NCI-H2029 treated with DMSO at 0.1 percent for 48 hours (cell line): Measurements from ENCODE around the gene STK11.

ENCODE experiments used
- DNase-seq: peaks from one replicate; lab custom pipeline; 2025; lab: John Stamatoyannopoulos, UW

The STK11 gene

DNA sequence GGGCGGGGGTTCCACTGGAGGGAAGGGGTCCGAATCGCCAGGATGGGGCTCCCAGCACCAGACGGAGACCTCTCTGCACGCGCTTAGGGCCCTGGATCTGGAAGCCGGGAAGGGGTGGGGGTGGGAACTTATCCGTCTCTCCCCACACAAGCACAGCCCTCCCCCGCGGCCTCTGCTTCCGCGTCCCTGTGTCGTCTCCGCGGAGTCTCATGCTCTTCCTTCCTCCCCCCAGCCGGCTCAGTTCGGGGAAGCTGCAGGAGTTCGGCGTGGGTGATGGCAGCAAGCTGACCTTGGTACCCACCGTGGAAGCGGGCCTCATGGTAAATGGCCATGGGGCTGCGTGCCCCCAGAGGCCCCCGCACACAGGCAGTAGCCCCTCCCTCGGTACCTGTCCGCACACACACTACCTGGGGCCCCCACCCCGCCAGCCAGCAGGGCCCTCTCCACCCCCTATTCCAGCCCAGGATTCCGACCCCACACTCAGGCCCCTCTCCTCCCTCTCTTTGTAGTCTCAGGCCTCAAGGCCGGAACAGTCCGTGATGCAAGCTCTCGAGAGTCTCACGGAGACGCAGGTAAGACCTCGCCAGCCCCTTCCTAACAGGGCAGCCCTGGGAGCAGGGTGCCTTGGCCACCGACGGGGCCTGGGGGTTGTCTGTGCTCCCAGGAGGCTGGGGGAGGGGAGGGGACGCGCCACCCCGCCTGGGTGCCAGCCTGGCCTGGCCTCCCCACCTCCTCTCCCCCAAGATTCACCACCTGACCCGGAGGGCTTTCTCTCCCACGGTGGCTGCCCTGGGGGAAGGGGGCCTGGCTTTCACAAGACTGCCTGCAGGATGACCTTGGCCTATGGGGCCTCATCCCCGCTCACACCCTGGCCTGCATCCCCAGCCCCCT, 46.0 kb downstream of the STK11 start:
- no peak for DNase-seq

DNA sequence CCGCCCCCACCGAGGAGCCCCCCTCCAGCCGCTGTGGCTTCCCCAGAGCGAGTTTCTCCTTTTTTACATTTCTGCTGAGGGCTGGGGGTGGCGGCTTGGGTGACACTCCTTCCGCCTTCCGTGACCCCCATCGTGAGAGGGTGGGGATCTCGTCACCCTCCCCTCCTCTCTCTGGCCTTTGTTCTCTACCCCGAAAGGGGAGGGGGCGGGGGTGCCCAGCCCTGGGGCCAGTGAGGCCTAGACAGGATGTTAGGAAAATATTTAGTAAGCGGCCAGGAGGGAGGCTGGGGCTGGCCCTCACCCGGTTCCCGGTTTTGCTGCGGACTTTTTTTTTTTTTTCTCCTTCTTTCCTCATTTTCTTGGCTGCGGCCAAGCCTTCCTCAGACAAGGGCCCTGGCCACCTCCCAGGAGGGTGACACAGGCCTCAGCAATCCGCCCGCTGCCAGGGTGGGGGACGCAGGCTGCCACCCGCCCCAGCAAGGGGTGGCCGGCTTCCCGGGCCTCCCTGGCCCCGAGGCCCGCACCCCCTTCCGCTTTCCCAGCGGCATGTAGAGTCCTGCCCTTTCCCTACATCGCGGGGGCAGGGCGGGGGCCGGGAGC, 46.7 kb downstream of the STK11 start:
- DNase-seq, result no peak

DNA sequence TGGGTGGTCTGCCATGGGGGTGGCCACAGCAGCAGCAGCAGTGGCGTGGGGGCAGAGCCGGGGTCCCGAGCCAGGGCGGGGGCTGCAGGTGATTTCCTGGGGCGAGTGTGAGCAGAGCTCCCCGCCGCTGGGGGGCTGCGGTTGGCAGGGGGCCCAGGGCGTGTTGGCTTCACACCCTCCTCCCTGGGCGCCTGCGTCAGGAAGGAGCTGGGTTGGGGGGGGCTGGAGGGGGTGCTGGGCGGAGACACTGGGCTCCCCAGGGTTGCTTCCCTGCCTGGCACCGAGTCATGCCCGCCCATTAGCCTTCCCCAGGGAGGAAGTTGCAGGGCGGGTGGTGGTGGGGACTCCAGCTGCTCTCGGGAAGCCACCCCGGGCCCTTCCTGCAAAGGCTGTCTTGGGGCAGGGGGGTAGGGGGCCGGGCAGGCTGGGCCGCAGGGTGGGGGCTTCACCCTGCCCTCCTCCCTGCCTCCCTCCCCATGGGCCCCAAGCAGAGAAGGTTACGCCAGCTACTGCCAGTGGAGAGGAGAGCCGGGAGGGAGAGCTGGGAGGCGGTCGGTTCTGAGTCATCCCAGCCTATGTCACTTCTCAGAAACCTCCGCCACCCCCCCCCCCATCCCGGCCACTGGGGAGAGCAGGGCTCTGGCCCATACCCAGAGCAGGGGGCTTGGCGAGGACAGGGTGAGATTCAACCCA, 47.4 kb downstream of the STK11 start:
- no peak for DNase-seq

DNA sequence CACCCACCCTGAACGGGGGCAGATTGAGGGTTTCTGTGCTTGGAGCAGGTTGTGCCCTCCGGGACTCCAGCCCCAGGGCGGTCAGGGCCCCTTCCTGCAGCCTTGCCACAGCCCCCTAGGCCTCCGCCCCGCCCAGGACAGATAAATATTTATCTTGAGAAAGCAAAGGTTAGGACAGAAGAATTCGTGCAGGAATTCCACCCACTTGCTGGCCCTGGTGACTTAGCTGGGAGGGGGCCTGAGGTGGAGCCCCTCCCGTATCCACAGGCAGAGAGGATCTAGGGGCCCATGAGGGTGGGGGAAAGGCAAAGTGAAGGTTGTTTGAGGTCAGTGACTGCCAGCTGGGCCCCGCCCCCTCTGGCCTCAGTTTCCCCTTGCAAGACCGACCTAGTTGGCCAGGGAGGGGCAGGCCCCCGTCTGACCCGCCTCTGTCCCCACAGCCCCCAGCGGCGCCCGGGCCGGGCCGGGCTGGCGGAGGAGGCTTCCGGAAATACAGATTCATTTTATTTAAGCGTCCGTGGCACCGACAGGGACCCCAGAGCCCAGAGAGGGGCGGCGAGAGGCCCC, 48.0 kb downstream of the STK11 start:
- DNase-seq, result no peak

DNA sequence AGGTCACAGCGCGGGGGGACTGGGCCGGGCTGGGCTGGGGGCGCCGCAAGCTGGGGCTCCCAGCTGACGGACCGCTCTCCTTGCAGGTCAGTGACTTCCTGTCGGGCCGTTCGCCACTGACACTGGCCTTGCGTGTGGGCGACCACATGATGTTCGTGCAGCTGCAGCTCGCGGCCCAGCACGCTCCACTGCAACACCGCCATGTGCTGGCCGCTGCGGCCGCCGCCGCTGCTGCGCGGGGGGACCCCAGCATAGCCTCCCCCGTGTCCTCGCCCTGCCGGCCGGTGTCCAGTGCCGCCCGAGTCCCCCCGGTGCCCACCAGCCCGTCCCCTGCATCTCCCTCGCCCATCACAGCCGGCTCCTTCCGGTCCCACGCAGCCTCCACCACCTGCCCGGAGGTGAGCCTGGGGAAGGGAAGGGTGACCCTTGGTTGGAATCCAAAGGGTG, 48.5 kb downstream of the STK11 start:
- no peak for DNase-seq

DNA sequence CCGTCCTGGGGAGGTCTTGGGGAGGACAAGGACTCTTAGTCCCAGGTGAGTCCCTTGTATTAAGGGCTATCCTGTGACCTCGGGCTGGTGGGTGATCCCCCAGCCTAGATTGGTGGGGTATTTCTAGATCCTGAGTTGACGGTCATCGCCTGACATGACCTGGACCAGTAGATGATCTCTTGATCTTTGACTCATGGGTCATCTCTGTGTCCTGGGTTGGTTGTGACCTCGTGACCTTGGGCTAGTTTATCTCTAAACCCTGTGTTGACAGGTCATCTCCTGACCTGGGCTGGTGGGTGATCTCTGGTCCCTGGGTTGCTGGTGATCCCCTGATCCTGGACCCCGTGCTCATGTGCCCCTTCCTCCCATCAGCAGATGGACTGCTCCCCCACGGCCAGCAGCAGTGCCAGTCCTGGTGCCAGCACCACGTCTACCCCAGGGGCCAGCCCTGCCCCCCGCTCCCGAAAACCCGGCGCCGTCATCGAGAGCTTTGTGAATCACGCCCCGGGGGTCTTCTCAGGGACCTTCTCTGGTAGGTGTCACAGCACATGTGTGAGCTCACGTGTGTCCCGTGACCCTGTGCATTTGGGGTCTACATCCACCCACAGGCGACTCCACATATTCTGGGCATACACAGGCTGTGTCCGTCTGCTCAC, 49.1 kb downstream of the STK11 start:
- DNase-seq, result no peak

DNA sequence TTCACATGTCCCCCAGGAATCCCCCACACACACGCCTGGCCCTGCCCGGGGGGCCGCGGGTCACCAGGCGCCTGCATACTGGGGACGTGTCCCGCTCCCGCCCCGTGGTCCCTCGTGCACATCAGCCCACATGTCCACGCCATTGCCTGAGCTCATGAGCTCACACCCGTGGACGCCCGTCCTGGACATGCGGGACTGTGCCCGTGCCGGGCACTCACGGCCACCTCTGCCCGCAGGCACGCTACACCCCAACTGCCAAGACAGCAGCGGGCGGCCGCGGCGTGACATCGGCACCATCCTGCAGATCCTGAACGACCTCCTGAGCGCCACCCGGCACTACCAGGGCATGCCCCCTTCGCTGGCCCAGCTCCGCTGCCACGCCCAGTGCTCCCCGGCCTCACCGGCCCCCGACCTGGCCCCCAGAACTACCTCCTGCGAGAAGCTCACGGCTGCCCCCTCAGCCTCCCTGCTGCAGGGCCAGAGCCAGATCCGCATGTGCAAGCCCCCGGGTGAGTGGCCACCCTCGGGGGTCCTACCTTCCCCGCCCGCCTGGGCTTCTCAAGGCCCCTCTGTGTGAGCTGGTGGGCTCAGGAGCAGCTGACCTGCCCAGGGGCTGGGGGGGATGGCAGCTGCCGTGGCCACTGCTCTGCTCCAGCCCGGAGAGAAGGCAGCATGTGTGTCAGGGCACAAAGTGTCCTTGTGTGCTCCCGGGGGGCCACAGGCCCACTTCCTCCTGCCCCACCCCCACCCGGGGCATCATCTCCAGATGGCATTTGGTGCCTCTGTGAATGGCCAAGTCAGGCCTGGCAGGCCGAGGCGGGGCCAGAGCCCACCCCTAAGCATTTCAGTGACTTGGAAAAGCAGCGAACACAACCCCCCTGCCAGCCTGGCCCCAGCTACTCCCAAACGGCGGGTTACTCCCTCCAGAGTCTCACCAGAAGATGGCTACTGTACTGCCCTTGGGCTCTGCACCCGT, 49.9 kb downstream of the STK11 start:
- DNase-seq, result no peak

DNA sequence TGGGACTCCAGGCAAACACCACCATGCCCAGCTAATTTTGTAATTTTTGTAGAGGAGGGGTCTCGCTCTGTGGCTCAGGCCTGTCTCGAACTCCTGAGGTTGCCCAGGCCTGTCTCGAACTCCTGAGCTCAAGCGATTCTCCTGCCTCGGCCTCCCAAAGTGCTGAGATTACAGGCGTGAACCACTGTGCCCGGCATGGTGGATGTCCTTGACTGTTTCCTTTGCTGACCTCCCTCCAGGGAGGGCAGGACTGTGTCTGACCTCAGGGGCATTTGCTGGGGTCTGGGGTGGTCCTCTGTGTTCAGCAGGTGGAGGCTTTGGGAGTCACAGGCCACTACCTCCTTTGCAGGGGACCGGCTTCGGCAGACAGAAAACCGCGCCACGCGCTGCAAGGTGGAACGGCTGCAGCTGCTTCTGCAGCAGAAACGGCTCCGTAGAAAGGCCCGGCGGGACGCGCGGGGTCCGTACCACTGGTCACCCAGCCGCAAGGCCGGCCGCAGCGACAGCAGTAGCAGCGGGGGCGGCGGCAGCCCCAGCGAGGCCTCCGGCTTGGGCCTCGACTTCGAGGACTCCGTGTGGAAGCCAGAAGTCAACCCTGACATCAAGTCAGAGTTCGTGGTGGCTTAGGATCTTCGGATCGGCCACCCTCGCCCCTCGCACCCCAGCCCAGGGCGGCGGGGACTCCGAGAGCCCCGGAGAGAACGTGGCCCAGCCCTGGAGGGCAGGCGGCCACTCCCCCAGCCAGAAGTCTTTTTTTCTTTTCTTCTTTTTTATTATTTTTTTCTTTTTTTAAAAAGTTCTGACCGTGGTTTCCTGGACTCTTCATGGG, 51.3 kb downstream of the STK11 start:
- no peak for DNase-seq

DNA sequence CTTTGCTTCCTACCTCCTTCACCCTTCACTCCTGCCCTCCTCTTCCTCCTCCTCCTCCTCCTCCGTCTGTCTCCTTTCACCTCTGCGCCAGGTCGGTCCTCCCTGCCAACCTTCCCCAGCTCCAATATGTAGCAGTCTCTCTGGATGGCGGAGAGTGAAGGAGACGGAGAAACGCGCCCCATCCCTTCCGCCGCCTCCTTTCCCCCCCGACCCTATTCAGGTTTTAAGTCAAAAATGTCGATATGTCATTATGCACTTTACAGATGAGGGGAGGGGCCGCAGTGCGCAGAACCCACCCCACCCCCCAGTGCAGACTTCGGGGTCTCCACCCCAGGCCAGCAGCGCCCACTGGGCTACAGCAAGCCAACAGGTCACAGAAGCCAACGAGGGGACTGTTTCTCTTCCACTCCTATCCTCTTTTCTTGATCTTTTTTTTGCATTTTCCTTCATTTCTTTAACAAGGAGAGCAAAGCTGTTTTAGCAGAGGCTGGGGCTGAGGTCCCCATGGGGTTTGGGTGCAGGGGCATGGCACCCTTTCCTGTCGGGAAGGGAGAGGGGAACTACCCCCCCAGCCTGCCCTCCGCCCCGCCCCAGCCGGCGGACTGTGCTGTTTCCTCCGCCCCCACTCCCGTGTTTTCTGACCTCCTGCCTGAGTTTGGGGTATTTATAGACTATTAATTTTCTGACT, 52.0 kb downstream of the STK11 start:
- DNase-seq, result no peak

DNA sequence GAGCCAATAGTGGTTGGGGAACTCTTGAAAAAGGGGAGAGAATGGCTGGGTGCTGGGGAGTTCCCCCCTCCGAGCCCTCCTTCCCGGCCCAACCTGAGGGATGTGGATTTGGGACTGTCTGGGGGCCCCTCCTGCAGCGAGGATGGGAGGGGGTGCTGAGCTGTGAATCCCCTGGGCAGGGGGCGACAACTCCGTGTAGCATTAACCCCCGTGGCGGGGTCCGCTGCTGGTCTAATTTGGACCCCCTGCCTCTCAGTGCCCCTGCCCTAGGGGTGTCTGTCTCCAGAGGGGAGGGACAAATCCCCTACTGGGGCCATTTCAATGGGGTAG, 52.5 kb downstream of the STK11 start:
- no peak for DNase-seq

DNA sequence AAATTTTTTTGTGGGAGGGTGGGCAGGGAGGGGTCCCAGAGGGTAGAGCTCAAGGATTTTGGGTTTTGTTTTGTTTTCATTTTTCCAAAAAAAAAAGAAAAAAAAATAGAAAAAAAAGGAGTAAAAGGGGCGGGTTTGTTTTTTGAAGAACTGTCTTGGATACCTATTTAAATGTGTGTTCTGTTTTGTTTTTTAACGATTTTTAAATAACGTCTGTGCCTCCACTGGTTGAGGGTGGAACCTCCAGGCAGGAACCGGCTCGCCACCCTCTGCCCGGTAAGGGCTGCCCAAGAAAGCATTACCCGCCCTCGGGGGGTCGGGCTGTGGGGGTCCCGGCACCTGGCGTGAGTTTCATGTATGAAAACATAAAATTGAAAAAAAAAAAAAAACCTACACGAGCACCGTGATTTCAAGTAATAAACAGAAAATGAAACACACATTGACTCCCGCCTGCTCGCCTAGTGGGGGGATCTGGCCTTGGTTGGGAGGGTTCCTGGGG, 53.2 kb downstream of the STK11 start:
- DNase-seq, result no peak

DNA sequence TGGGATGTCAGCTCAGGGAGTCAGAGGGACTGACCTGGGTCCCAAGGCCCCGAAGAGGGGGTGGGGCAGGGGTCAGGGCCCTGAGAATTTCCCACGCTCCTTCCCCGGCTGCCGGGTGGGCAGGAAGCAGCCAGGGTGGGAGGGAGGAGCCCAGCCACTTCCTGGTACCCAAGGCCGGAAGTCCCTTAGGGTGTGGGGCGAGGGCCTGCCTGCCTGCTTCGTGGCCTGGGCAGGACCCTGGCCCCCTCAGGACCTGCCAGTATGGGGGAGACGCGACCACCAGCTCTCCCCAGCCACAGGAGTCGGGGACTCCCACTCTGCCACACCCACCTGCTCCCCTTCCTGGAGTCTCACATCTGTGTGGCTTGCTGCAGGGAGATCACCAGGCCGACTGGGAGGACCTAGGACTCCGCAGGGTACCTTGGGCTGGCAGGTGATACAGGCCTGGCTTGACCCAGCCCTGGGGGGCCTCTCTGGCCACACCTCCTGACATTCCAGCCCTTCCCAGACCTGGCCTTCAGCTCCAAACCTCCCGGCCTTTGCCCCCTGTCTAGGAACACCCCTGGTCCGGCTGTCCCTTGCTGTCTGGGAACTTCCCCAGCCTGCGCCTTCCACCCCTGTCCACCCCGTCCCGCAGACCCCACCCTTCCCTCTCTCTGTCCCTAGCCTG, 53.8 kb downstream of the STK11 start:
- no peak for DNase-seq

DNA sequence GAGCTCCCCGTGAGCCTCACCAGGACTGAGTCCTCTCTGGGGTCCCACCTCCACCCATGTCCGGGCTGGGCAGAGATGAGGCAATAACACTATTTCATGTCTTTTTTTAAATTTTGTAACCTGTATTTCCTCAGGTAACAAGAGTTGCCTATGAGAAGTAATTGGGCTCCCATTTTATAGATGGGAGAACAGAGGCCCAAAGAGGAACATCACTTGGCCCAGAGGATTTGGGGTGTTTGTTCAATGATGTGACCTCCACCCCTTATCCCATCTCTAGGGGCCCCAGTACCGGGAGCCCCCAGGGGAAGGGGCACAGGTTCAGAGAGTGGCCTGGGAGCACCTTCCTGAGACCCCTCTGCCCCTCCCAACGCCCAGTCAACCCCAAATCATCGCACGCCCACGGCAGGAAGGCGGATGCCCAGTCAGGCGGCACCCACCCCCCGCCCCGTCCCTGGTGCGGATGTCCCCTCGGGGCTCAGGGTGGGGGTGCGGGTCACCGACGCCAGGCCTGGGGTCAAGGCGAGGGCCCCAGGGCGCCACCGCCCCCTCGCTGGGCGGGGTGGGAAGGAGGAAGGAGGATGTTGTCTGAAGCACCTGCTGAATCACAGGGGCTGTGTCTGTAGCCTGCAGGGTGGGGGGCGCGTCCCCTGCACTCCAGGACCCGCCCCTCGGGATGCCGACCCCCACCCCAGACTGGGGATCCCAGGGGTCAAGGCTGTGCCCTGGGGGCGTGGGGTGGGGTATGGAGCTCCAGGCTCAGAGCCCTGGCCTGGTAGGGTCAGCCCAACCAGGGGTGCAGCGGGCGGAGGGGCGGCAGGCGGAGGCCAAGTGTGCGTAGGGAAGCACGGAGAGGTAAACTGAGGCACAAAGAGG, 54.5 kb downstream of the STK11 start:
- DNase-seq, result no peak

DNA sequence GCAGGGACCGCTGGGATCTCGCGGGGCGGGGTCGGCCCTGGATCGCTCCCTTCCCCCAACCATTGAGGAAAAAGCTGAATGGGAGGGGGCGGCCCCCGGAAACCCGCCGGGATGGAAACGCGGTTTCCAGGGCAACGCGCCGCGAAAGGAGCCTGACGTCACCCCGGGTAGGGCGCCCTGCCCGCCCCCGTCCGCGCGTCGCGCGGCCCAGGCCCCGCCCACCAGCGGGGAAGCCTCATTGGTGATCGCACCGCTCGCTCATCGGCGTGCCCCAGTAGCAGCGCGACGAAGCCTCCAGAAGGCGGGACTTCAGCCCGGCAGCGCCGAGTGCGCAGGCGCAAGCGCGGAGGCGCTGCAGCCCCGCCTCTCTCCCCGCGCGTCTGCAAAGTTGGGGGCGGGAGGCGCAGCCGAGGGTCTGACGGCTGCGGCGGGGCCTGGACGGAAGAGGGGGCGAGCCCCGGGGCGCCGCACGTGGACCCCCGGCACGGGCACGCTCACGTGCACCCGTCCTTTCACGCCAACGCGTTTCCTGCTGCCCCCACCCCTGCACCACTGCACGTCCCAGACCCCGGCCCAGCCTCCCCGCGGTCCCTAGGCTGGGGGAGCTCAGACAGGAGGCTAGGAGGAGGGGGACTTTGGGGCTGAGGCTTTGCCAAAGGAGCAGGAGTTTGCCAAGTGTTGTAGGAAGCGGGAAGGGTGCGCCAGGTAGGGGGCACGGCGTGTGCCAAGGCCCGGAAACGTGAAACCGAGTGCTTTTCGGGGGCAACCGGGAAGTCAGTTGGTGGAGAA, 55.4 kb downstream of the STK11 start:
- DNase-seq, result peak; percentile 75

DNA sequence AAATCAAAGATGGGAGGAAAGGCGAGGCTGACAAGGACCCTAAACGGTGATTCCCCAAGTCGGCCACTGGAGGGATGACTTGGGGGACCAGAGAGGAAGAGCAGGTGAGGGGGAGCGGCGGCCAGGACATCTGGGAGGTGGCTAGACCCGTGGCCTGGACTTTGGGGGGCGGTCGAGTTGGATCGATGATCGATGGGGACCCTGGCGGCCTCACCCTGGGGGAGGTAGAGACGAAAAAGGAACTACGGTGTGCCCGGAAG, 55.9 kb downstream of the STK11 start:
- DNase-seq, result no peak

DNA sequence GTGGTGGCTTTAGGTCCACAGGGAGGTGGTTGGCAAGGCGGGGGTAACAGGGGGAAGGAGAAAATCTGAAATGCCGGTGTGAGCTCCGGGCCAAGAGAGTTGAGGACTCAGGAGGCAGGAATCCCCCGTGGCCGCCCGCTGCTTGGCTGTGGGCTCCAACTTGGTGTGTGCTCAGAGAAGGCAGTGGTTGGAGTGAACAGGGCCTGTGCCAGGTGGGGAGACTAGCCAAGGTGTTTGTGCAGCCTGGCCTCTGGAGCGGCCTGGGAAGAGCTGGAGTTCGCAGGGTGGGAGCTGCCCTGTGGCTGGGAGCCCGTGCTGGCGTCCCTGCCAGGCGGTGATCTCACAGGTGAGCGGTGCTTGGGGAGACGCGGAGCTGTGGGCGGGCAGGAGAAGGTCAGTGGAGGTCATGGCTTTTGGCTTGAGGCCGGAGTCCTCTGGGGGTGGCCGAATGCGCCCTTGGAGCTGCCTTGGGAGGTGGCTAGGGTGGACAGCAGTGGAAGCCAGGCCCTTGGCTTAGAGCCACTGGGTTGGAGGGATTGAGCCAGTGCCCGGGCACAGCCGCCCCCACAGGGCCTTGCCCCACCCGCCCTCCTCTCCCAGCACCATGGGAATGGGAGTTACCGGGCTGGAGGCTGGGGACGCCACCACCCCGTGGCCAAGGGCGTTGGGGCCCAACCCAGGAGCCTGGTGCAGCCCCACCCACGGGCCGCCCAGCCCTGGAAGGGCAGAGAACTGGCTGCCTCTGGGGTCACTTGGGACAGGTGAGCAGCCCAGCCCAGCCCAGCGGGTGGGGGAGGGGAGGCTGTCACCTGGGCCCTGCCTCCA, 56.4 kb downstream of the STK11 start:
- peak; percentile 45 for DNase-seq
